HG03135 (cell line): Measurements from ENCODE around the gene ADAP2.
"Not testable (repeated sequence)": the region's sequence is repeated elsewhere in the genome, so short reads cannot be mapped to it uniquely, and the experiment has no call there.

Source experiments
- ATAC-seq: cut with Tn5 transposase; IDR thresholded peaks from one replicate; pipeline ENCODE4 v1.9.1; 2021; ENCODE audit warnings: mild to moderate bottlenecking, moderate library complexity; ENCODE audit not compliant: unreplicated experiment

ADAP2 gene

GRCh38 chr17:30929081-30929633 lies 7.4 kb downstream of the ADAP2 start:
- no peak for ATAC-seq

DNA sequence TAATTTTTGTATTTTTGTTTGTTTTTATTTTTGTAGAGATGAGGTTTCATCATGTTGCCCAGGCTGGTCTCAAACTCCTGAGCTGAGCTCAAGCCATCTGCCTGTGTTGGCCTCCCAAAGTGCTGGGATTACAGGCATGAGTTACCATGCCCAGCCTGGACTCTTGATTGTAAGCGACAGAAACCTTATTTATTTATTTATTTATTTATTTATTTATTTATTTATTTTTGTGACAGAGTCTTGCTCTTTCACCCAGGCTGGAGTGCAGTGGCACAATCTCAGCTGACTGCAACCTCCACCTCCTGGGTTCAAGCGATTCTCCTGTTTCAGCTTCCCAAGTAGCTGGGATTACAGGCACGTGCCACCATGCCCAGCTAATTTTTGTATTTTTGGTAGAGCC lies 8.1 kb downstream of the ADAP2 start:
- not testable (repeated sequence) for ATAC-seq

DNA sequence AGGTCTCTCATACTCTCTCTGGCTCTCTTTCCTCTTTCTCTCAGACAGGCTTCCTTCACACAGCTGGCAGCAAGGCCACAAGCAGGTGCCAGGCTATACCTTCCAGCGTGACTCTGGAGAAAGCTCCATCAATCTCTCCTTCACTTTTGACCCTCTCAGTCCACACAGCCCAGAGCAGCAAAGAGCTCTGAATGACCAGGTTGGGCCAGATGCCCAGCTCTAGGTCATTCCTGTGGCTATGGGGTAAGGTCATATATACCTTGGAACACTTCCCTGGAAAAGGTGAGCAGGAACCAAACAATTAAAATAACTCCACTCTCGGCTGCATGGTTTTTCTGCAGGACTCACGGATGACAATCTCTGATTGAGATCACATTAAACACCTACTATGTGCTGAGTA lies 8.8 kb downstream of the ADAP2 start:
- ATAC-seq, result no peak

DNA sequence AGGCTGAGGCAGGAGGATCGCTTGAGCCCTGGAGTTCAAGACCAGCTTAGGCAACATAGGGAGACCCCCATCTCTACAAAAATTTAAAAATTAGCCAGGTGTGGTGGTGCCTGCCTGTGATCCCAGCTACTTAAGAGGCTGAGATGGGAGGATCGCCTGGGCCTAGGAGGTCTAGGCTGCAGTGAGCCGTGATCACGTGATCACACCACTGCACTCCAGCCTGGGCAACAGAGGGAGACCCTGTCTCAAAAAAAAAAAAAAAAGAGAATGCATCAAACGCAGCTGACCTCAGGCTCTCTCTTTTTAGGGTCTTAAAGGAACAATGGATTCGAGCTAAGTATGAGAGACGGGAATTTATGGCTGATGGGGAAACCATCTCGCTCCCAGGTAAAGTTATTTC lies 9.8 kb downstream of the ADAP2 start:
- ATAC-seq, result not testable (repeated sequence)

GRCh38 chr17:30933966-30934365 lies 12.2 kb downstream of the ADAP2 start:
- no peak for ATAC-seq

DNA sequence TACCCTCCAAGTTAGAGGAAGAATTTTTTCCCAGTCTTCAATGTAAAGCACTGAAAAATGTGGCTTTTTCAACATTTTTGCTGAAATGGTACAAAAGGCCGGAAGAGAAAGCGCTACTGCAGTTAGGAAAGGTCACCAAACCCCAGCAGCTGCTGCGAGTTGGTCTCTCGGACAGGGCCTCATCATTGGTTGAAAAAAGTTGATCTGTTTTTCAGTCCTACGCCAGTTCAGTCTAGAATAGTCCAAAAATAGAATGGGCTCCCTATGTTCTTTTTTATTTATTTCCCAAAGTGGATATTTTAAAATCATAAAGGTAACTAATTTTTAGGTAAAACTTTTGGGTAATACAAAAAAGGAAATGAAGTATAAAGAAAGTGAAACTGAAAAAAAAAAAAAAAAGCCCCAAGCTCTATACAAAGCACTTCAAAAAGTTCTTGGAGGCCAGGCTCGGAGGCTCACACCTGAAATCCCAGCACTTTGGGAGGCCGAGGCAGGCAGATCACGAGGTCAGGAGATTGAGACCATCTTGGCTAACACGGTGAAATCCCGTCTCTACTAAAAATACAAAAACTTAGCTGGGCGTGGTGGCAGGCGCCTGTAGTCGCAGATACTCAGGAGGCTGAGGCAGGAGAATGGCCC lies 17.4 kb downstream of the ADAP2 start:
- ATAC-seq, result no peak

DNA sequence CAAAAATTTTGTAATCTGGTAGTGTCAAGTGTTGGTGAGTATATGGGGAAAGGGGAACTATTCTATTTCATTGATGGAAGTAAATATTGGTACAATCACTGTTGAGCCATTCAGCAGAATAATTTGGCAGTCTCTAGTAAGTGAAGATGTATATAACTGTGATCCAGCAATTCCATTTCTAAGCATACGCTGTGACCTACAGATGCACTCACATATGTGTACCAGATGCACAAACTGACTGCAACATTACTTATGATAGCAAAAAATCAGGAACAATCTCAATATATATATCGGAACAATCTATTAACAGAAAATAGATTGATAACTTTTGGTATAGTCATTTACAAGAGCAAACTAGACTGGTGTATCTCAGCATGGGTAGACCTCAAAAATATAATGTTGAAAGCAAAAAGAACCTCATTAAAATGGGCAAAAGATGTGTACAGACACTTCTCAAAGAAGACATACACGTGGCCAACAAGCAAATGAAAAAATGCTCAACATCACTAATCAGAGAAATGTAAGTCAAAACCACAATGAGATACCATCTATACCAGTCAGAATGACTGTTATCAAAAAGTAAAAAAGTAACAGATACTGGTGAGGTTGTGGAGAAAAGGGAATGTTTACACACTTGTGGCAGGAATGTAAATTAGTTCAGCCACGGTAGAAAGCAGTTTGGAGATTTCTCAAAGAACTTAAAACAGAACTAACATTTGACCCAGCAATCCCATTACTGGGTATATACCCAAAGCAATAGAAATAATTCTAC lies 20.7 kb downstream of the ADAP2 start:
- ATAC-seq, result no peak

- no peak for ATAC-seq
Measured at GRCh38 chr17:30947796-30948195, 26.1 kb downstream of the ADAP2 start.

- ATAC-seq, result no peak
Measured at GRCh38 chr17:30950189-30950588, 28.4 kb downstream of the ADAP2 start.

DNA sequence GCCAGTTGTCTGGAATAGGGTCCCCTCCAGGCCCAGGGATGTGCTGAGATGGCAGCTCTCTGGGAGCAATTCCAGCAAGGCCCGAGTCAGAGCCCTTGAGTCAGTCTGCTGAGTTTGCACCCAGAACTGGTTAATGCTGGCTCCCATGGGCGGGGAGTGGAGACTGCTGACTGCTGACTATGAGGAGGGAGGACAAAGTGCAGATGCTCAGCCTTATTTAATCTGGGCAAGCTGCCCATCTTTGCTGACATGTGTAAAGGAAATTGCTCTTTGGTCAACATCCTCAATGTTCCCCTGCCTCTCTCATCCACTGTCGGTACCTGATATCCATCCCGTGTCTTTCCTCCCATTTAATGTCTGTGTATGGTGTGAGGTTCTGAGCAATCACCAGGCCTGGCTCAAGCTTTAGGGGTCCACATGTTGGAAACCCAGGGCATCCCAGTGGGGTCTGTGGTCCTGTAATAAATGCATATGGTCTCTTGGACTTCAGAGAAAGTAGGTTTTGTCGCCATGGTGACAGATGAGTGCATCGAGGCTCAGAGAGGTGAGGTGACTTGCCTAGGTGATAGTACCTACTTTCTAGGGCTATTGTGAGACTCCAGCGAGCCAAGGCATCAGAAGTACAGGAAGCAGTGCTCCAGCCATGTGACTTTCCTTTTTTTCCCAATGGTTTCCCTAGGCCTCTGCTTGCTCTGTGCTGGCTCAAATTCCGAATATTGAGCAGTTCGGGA lies 29.1 kb downstream of the ADAP2 start:
- ATAC-seq, result no peak

GRCh38 chr17:30952638-30953393 lies 31.1 kb downstream of the ADAP2 start:
- ATAC-seq, result no peak

DNA sequence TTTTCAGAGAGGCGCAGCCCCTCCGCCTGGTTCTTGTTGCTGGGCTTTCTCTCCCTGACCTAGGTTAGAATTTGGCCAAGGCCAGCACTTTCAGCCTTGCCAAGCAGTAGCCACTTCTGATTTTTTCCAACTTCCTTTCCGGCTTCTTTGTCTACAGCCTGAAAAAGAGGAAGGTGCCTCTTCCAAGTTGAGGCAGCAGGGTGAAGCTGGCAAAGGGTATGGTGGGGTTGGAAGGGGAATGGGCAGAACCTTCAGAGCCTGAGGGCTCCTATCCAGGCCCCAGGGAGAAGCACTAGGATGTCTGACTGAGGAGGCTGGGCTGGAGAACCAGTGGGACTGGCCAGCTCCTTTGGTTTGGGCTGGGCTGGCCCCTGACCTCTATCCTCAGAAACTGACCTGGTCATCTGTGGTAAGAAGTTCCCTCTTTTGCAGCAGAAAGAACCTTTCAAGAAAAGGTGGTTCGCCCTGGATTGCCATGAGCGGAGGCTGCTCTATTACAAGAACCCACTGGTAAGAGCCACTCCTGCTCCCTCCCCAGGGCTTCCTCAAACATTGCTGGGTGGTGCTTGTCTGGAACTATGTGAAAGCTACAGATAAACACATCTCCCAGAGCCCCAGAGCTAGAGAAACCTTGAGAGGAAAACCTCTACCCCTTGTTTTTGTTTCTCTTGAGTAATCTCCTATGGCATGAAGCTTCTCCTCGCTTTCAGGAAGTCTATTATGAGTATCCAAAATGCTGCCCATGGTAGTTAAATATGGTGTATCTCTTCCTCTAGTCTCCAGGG lies 32.5 kb downstream of the ADAP2 start:
- ATAC-seq, result no peak

GRCh38 chr17:30956764-30957374 lies 35.1 kb downstream of the ADAP2 start:
- ATAC-seq, result no peak

DNA sequence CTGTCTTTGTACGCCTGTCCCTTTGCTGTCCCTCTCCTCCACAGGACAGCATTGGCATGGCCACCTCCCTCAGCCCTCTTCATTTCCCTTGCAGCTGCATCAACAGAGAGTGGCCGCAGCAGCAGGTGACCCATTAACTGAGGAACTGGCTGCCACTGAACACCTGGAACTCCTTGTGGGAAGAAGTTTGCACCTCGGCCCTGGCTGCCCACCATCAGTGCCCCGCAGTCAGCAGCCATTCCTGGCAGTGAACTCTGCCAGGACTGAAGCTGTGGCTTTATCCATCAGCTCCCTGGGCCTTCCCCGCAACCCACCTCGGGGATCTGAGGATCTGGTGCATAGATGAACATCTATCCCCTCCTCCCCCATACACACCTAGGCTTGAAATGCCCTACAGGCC lies 36.0 kb downstream of the ADAP2 start:
- ATAC-seq, result no peak

DNA sequence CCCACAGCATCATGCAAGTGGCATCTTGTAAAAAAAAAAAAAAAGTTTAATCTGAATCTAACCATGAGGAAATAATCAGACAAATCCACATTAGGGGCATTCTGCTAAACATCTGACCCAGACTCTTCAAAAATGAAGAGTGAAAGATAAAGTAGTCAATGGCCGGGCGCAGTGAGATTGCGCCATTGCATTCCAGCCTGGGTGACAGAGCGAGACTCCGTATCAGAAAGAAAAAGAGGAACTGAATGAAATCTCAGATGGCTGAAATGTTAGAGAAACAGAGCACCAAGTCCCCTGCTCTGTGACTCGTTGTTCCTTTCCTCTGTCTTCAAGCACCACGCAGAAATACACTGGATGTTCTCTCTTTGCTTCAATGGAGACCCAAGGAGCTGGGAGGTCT lies 36.4 kb downstream of the ADAP2 start:
- no peak for ATAC-seq

DNA sequence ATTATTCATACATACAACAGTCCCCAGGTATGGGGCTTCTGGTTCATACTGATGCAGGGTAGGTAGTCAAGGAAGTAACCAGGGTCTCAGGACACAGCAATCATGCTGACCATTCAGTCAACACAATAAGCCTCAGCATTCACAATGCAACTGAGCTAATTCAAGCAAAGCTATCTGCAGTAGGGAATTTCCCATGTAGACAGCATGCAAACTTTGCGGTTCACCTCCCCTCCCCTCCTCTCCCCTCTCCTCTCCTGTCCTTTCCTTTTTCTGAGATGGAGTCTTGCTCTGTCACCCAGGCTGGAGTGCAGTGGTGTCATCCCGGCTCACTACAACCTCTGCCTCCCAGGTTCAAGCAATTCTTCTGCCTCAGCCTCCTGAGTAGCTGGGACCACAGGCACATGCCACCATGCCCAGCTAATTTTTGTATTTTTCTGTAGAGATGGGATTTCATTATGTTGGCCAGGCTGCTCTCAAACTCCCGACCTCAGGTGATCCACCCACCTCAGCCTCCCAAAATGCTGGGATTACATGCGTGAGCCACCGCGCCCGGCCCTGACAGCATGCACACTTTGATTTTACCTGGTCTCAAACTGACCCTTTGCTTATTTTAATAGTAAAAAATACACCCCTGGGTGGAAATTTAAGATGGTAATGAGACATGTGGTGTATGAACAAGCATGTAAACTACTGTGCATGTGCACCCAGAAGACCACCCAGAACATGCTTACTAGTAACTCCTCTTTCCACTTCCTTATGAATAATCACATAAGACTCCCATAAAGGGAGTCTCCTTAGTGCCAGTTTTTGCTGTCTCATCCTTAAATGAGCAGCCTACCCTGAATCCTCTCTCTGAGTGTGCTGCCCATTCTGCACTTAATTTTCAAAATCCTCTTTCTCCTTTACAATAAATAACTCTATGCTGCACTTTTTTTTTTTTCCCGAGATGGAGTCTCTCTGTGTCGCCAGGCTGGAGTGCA lies 39.8 kb downstream of the ADAP2 start:
- ATAC-seq, result no peak

- not testable (repeated sequence) for ATAC-seq
Measured at GRCh38 chr17:30964312-30964711, 42.6 kb downstream of the ADAP2 start.

GRCh38 chr17:30964876-30965275 lies 43.1 kb downstream of the ADAP2 start:
- no peak for ATAC-seq

DNA sequence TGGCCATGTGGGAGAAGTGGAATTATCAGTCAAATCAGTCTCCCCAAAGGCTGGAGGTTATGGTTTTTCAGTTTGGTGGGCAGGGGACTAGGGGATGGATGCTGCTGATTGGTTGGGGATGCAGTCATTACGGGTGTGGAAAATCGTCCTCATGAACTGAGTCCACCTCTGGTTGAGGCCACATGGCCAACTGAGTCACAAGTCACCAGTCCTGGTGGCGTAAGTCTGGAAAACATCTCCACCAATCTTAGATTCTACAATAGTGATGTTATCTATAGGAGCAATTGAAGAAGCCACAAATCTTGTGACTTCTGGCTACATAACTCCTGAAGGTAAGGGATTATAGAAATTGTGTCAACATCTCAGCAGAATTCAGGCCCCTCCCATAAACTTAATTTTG lies 43.9 kb downstream of the ADAP2 start:
- no peak for ATAC-seq
